Measurements from ENCODE around the gene NEURL1.

NEURL1 gene

GRCh38 chr10:103564776-103565520 lies 71.4 kb downstream of the NEURL1 start:
- no peak for DNase-seq

- DNase-seq = no peak
These were observed 73.0 kb downstream of the NEURL1 start for GRCh38 chr10:103566536-103566935.

GRCh38 chr10:103568505-103568904 lies 75.0 kb downstream of the NEURL1 start:
- no peak for DNase-seq

DNA sequence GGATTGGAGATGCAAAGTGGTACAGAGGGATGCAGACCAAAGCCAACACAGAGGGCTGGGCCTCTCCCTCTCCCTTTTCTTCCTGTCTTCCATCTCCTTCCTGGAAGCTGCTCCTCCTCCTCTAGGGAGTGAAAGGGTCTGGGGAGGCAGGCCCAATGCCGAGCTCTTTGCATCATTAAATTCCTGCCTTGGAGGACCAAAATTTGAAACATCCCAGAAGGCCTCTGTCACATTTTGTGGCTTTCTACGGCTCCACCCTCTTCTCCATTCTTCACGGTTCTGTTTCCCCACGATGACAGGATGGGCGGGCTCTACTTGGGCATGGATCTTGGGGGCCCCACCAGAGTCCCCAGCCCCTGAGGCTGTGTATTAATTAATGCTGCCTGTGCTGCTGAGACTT lies 76.4 kb downstream of the NEURL1 start:
- no peak for DNase-seq

DNA sequence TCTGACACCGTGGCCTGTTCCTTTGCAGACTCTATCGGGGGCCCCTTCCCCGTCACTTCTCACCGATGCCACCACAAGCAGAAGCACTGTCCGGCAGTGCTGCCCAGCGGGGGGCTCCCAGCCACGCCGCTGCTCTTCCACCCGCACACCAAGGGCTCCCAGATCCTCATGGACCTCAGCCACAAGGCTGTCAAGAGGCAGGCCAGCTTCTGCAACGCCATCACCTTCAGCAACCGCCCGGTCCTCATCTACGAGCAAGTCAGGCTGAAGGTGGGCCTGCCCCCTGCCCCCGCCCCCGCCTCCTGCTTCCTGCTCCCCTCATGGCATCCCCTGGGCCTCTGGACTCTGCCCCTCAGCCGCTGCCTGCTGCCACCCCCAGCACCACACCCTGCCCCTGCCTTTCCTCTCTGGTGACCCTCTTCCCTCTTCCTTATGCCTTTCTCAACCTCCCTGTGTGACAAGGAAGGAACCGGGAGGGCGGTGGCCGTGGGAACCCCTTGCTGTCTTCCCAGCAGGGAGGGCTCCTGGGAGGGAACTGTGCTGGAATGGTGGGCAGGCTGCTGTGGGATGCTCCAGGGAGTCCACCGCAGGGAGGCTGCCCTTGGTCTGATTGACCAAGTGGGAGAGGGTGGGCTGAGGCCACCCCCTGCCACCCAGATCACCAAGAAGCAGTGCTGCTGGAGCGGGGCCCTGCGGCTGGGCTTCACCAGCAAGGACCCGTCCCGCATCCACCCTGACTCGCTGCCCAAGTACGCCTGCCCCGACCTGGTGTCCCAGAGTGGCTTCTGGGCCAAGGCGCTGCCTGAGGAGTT lies 77.5 kb downstream of the NEURL1 start:
- no peak for DNase-seq

DNA sequence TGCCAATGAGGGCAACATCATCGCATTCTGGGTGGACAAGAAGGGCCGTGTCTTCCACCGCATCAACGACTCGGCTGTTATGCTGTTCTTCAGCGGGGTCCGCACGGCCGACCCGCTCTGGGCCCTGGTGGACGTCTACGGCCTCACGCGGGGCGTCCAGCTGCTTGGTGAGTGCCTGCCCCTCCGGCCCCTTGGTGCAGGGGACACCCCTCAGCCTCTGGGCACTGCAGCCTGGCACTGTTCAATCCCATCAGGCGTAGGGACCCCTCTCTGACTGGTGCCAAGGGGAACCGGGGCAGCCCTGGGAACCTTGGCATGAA lies 78.1 kb downstream of the NEURL1 start:
- no peak for DNase-seq

- no peak for DNase-seq
These were observed 79.1 kb downstream of the NEURL1 start for GRCh38 chr10:103572347-103573204.

DNA sequence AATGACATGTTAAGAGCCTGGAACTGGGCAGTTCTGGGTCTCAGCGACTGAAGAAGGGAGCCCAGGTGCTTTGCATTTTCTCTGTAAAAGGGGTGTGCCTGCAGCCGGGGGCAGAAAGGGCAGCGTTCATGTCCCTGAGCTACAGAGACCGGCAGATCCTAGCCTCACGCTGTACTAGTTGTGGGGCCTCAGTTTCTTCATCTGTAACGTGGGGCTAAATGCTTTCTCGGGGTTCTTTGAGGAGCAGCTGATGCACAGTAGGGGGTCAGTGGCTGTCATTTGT lies 79.6 kb downstream of the NEURL1 start:
- DNase-seq = no peak

GRCh38 chr10:103574097-103575061 lies 80.9 kb downstream of the NEURL1 start:
- DNase-seq = no peak

DNA sequence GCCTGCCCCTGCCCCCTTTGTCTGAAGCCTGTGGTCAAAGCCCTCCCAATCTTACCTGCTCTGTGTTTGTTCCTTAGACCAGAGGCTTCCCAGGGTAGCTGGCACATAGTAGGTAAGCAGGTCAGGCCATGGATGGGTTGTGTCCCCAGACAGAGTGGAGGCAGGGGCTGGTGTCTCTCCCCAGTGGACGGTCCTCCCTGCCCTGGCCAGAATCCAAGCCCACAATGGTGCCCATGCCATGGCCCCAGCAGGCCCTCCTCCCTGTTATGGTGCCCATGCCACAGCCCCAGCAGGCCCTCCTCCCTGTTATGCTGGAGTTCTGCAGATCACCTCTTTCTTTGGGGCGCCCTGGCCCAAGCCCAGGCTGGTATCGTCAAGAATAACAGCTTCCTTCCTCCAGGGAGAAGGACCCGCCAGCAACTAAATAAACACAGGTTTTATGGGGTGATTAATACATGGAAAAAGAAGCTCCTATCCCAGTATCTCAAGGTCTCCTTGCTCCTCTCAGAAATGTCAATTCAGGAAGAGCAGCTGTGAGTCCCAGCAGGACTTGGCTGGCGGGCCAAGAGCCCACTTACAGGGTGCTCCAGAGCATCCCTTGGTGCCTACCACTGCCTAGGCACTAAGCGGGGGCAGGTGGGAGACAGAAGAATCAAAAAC lies 82.0 kb downstream of the NEURL1 start:
- no peak for DNase-seq

GRCh38 chr10:103576076-103576471 lies 82.6 kb downstream of the NEURL1 start:
- DNase-seq = no peak

GRCh38 chr10:103576862-103577261 lies 83.4 kb downstream of the NEURL1 start:
- DNase-seq = no peak

- no peak for DNase-seq
These were observed 85.4 kb downstream of the NEURL1 start for GRCh38 chr10:103578782-103579382.

DNA sequence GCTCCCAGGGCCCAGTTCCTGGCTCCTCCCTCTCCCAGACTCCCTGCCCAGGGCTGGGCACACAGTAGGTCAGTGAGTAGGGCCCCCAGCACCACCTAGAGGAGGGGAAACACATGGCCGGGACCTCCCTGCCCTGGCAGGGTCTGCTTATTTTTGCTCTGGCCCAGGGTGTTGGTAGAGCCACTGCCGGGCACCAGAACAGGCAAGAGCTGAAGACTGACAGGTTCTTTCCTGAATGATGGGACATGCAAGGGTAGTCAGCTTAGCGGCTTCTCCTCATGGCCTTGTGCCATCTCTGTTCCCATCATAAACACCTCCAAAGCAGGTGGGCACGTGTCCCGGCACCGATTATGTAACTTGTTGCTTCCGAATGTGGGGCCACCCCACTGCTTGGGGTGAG lies 86.5 kb downstream of the NEURL1 start:
- no peak for DNase-seq

- no peak for DNase-seq
These were observed 86.9 kb downstream of the NEURL1 start for GRCh38 chr10:103580430-103580829.

DNA sequence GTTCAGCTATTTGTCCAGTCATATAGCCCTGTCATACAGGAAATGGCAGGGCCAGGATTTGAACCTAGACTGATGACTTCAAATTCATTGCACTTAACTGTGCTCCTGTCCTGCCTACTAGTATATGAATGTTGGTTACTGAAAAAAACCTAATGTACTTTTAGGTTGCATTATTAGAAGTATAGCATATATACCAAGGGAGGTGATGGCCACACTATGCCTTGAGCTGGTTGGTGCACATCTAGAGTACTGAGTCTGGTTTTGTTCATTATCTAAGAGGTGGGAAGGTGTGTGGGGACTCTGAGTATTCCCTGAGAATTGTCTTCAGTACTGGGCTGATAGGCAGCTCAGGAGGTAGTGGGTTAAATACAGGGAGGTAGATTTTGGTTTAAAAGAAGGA lies 88.0 kb downstream of the NEURL1 start:
- no peak for DNase-seq

DNA sequence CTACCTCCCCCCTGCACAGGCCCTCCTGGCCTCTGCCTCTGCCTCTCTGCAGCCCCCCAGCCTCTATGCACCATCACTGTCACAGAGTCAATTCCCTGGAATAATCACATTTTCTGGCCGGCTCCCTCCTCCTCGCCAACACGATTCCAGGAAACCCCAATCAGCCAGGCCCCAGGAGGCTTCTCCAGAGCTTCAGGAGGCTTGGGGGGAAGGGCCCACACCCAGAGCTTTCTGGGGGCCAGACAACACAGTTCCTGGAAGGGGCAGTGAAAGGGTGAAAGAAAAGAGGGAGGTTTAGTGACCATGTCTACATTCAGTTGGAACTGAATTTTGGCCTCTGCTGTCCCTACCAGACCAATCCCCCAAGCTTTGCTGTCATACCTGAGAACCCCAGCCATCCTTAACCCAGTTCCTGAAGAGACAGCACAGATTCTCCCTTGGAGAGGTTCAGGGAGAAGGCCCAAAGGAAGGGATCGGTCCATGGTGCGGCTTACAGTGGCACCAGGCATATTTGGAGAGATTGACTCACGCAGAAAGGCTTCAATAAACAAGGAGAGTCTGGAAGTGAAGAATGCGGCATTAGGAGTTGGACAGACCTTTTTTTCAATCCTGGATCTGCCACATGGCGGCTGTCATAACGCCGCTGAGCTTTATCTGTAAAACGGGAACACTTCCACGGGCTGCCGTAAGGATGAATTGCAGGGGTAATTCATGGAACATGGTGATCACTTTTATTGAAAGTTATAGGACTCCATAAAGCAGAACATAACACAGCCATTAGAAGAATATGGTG lies 89.0 kb downstream of the NEURL1 start:
- no peak for DNase-seq

DNA sequence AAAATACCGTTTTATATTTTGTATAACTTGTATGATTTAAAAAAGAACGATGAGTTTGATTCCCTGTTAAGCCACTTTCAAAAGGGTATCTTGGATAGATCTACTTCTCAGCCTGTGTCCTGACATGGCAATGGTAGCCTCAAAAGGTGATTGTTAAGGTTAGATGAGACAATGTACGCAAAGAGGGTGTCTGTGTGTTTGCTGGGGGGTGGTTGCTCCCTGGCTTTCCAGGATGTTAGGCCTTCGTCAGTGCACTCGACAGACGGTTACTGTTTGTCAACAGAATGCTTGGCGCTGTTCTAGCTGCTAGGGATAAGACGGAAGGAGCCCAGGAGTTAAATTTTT lies 90.3 kb downstream of the NEURL1 start:
- DNase-seq = no peak

DNA sequence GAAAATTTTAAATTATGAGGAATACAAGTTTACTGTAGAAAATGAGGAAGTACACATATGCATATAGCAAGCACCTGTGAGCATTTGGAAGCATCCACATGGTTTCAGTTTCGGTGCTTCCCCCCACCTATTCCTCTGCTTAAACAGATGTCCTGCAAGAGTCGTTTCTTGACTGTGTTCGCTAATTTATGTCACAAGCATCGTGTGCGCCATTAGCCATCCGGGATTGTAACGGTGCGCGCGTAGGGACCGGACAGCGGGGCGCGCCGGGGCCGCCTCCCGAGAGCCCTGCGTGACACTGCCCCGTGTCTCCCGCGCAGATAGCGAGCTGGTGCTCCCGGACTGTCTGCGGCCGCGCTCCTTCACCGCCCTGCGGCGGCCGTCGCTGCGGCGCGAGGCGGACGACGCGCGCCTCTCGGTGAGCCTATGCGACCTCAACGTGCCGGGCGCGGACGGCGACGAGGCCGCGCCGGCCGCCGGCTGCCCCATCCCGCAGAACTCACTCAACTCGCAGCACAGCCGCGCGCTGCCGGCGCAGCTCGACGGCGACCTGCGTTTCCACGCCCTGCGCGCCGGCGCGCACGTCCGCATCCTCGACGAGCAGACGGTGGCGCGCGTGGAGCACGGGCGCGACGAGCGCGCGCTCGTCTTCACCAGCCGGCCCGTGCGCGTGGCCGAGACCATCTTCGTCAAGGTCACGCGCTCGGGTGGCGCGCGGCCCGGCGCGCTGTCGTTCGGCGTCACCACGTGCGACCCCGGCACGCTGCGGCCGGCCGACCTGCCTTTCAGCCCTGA lies 90.9 kb downstream of the NEURL1 start:
- peak; percentile 57 for DNase-seq

DNA sequence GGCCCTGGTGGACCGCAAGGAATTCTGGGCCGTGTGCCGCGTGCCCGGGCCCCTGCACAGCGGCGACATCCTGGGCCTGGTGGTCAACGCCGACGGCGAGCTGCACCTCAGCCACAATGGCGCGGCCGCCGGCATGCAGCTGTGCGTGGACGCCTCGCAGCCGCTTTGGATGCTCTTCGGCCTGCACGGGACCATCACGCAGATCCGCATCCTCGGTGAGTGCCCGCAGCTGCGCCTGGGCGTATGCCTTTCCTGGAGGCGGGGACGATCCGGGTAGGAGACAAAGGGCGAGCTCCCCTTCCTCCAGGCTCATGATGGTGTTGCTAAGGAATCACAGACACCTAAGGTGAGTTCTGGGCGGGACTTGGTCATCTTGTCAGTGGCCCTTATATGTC lies 91.5 kb downstream of the NEURL1 start:
- DNase-seq = no peak

All from activated T-cell treated with anti-CD3 and anti-CD28 coated beads for 4 hours (primary cell).